HCT116 (cell line): ENCODE results near the gene MEAF6. TPM values are rescaled to one million over a fixed set of nuclear protein-coding genes. Genes with fewer than 3 reads are reported as not detected.

ENCODE experiments used
- ATAC-seq: fragments of 200-7000 bp; cut with Tn5 transposase; 2 replicates; pipeline ENCODE4 v1.9.1; 2020; ENCODE audit warnings: mild to moderate bottlenecking, moderate library complexity
- BruUV-seq: library from RNA; stranded (reverse); fragments of 400-500 nt; replicated peaks from 2 replicates; lab custom pipeline; 2021; lab: Mats Ljungman, UMichigan
- CTCF ChIA-PET: fragments of 300-600 bp; sonication (Branson Sonifier 250); formaldehyde crosslinking; loops from one replicate; lab custom pipeline; 2021; ENCODE audit warnings: antibody characterized with exemption; lab: Charles Lee
- POLR2A ChIA-PET: fragments of 300-600, 350-600 bp; sonication (Branson Sonifier 250); formaldehyde crosslinking; loops from one replicate; lab custom pipeline; 2021; ENCODE audit warnings: antibody characterized with exemption; lab: Charles Lee
- RAD21 ChIA-PET, 2 experiments: fragments of 300-600 bp; sonication (Branson Sonifier 250); formaldehyde crosslinking; loops; one replicate each; lab custom pipeline; 2023; ENCODE audit warnings: low total read pairs in 2 of 2; ENCODE audit not compliant: uncharacterized antibody in 2 of 2, unreplicated experiment in 2 of 2, low non-redundant PET in 1 of 2; lab: Charles Lee
- DNase-seq: peaks from one replicate; pipeline ENCODE4 v3.0.0-alpha.2; 2010; ENCODE audit warnings: low read depth, low spot score
- H2AFZ ChIP-seq: fragments of 200-600 bp; shearing (Covaris generic), sonication (generic); 2 replicates; pipeline ENCODE4 v1.6.1; 2017; ENCODE audit warnings: low read depth, mixed run types, mixed read lengths, antibody characterized with exemption, low read length; ENCODE audit not compliant: poor library complexity, severe bottlenecking
- H3K27ac ChIP-seq: 2 replicates; pipeline ENCODE4 v1.5.1; 2012; ENCODE audit warnings: low read depth, low read length
- H3K27me3 ChIP-seq: fragments of 200-600 bp; sonication (generic); 2 replicates; pipeline ENCODE4 v1.6.1; 2016; ENCODE audit warnings: mixed run types, low read length, mixed read lengths; ENCODE audit not compliant: insufficient read depth
- H3K36me3 ChIP-seq, 2 experiments: fragments of 200-500 bp in 1 of 2; fragments of 200-600 bp in 1 of 2; sonication (Bioruptor generic) in 1 of 2; sonication (generic) in 1 of 2; 2 replicates each; pipeline versions ENCODE4 v1.5.1 to v1.6.1; 2014 to 2016; ENCODE audit warnings: low read length in 2 of 2, inconsistent platforms in 1 of 2, mixed read lengths in 1 of 2, mixed run types in 1 of 2; ENCODE audit not compliant: insufficient read depth in 2 of 2, control insufficient read depth in 1 of 2
- H3K4me1 ChIP-seq, 2 experiments: fragments of 200-600 bp in 1 of 2; sonication (generic) in 1 of 2; 2 replicates each; pipeline versions ENCODE4 v1.5.1 to v1.6.1; 2012 to 2017; ENCODE audit warnings: low read length in 2 of 2, inconsistent platforms in 1 of 2, mild to moderate bottlenecking in 1 of 2, mixed read lengths in 1 of 2, mixed run types in 1 of 2, moderate library complexity in 1 of 2; ENCODE audit not compliant: insufficient read depth in 2 of 2, control insufficient read depth in 1 of 2
- H3K4me2 ChIP-seq: fragments of 200-600 bp; sonication (generic); 2 replicates; pipeline ENCODE4 v1.6.1; 2017; ENCODE audit warnings: mixed run types, low read length, mixed read lengths
- H3K4me3 ChIP-seq, 2 experiments: fragments of 200-600 bp in 1 of 2; sonication (generic) in 1 of 2; replicated peaks in 1 of 2; 2 replicates each; pipeline ENCODE4 v1.5.1; 2011 to 2016; ENCODE audit warnings: low read length in 2 of 2, control low read depth in 1 of 2, low read depth in 1 of 2, mild to moderate bottlenecking in 1 of 2, mixed read lengths in 1 of 2, mixed run types in 1 of 2
- H3K79me2 ChIP-seq: fragments of 200-600 bp; sonication (generic); 2 replicates; pipeline ENCODE4 v1.6.1; 2017; ENCODE audit warnings: mild to moderate bottlenecking, mixed run types, low read length, moderate library complexity, mixed read lengths; ENCODE audit not compliant: insufficient read depth
- H3K9ac ChIP-seq: fragments of 200-600 bp; sonication (generic); 2 replicates; pipeline ENCODE4 v1.6.1; 2016; ENCODE audit warnings: low read length, mixed read lengths
- H3K9me2 ChIP-seq: fragments of 200-600 bp; sonication (generic), shearing (Covaris generic); 2 replicates; pipeline ENCODE4 v1.6.1; 2017; ENCODE audit warnings: mixed run types, mild to moderate bottlenecking, moderate library complexity; ENCODE audit not compliant: insufficient read depth
- H3K9me3 ChIP-seq, 2 experiments: fragments of 200-500 bp in 1 of 2; fragments of 200-600 bp in 1 of 2; sonication (Bioruptor generic) in 1 of 2; sonication (generic) in 1 of 2; 2 replicates each; pipeline ENCODE4 v1.6.1; 2014 to 2017; ENCODE audit warnings: low read length in 2 of 2, mixed read lengths in 2 of 2, inconsistent platforms in 1 of 2, low read depth in 1 of 2, mild to moderate bottlenecking in 1 of 2, mixed run types in 1 of 2, moderate library complexity in 1 of 2; ENCODE audit not compliant: control insufficient read depth in 1 of 2, insufficient read depth in 1 of 2
- H4K20me1 ChIP-seq: fragments of 200-600 bp; sonication (generic), shearing (Covaris generic); 2 replicates; pipeline ENCODE4 v1.6.1; 2017; ENCODE audit warnings: mixed run types, mild to moderate bottlenecking, moderate library complexity; ENCODE audit not compliant: insufficient read depth
- ATF3 ChIP-seq: IDR thresholded peaks from 2 replicates; pipeline ENCODE4 v1.6.1; 2012
- EGR1 ChIP-seq: IDR thresholded peaks from 2 replicates; pipeline ENCODE4 v1.6.1; 2012; ENCODE audit warnings: low read depth
- FOSL1 ChIP-seq: IDR thresholded peaks from 2 replicates; pipeline ENCODE4 v1.6.1; 2012; ENCODE audit warnings: low read depth
- JUND ChIP-seq: IDR thresholded peaks from 2 replicates; pipeline ENCODE4 v1.6.1; 2012
- MAX ChIP-seq: IDR thresholded peaks from 2 replicates; pipeline ENCODE4 v1.6.1; 2012
- POLR2A ChIP-seq: IDR thresholded peaks from 2 replicates; pipeline ENCODE4 v1.7.0; 2011; ENCODE audit warnings: borderline replicate concordance; ENCODE audit not compliant: insufficient read depth, insufficient read length; ENCODE audit errors: extremely low read depth
- POLR2AphosphoS5 ChIP-seq: IDR thresholded peaks from 2 replicates; pipeline ENCODE4 v1.6.1; 2011; ENCODE audit warnings: mild to moderate bottlenecking, low read depth, low read length, moderate library complexity
- RAD21 ChIP-seq: IDR thresholded peaks from 2 replicates; pipeline ENCODE4 v1.6.1; 2012; ENCODE audit warnings: low read depth, mild to moderate bottlenecking
- SP1 ChIP-seq: IDR thresholded peaks from 2 replicates; pipeline ENCODE4 v1.6.1; 2012; ENCODE audit warnings: low read depth
- SRF ChIP-seq: IDR thresholded peaks from 2 replicates; pipeline ENCODE4 v1.6.1; 2012; ENCODE audit warnings: low read depth
- ZNF274 ChIP-seq: fragments of 200-500 bp; sonication (Bioruptor generic); IDR thresholded peaks from 2 replicates; pipeline ENCODE4 v1.6.1; 2014; ENCODE audit warnings: mild to moderate bottlenecking, low read depth, low read length, inconsistent platforms
- intact Hi-C: fragments of 100-400 bp; cut with micrococcal nuclease; formaldehyde crosslinking; loops from 2 replicates; pipeline ENCODE4 v1.10.0; 2022
- total RNA-seq: library from RNA; stranded (reverse); gene quantifications from one replicate; pipeline ENCODE4 v1.2.1, GENCODE V29; 2021; ENCODE audit not compliant: unreplicated experiment

MEAF6 gene
- total RNA-seq, 1 experiment from 2014 or later: 50.3 TPM

DNA sequence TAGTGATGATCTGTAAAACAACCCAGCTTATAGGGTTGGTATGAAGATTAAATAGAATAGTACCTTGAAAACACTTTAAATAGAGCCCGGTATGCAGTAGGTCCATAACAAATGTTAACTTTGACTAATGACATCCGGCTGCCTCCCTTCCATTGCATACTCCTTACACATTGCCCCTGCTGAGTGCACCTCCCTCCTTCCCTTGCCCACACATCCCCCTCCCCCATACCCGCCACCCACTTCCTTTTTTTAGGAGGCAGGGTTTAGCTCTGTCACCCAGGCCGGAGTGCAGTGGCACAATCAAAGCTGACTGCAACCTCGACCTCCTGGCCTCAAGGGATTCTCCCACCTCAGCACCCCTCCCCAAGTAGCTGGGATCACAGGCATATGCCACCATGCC, 64.6 kb downstream of the MEAF6 start:
- intact Hi-C loops: loop anchor here (5.0 kb wide), 1 partner anchor 102 kb away; the partner anchor contains the start of gene SNIP1
- ChIA-PET CTCF (interaction anchor here (1.6 kb wide), 1 partner anchor 38 kb away, joined by 5 read pairs; no protein-coding TSS in a partner anchor), RAD21 (interaction anchor here in 1 of 2 experiments (1.3 kb wide), 1 partner anchor 38 kb away, joined by 5 read pairs; no protein-coding TSS in a partner anchor), POLR2A (no interaction called here)
- no peaks in the 10 kb centered on the region for H3K27me3 ChIP-seq
- no peak overlapping the region for H3K9ac ChIP-seq
- DNase-seq: no peak
- no peak overlapping the region for H3K4me2 ChIP-seq
- H3K27ac ChIP-seq: no peak overlapping the region
- ATAC-seq: no peak
- H4K20me1 ChIP-seq: no peaks in the 10 kb centered on the region
- H3K9me2 ChIP-seq: no peaks in the 10 kb centered on the region
- H3K4me3 ChIP-seq: no peak overlapping the region
- no peaks in the 10 kb centered on the region for H3K9me3 ChIP-seq
- H3K36me3 ChIP-seq: no peaks in the 10 kb centered on the region
- no peak overlapping the region for H2AFZ ChIP-seq
- TF ChIP-seq RAD21: no peak
- H3K4me1 ChIP-seq: peaks cover 5 to 27% of the 10 kb centered on the region in 2 experiments; a peak in 3 of 4 replicates
- H3K79me2 ChIP-seq: no peaks in the 10 kb centered on the region
- BruUV-seq: no TSS peak

GRCh38 chr1:37448691-37449417, 65.7 kb downstream of the MEAF6 start:
- intact Hi-C loops: no loop called here
- CTCF ChIA-PET: no interaction called here
- Histone ChIP-seq H3K4me3 (no peak overlapping the region), H2AFZ (no peak overlapping the region), H3K9ac (no peak overlapping the region), H3K9me3 (no peaks in the 10 kb centered on the region), H3K36me3 (no peaks in the 10 kb centered on the region), H3K27ac (no peak overlapping the region), H3K79me2 (no peaks in the 10 kb centered on the region), H4K20me1 (no peaks in the 10 kb centered on the region), H3K27me3 (no peaks in the 10 kb centered on the region), H3K9me2 (no peaks in the 10 kb centered on the region), H3K4me1 (peaks cover 5 to 23% of the 10 kb centered on the region in 2 experiments; a peak in 3 of 4 replicates), H3K4me2 (no peak overlapping the region)
- RAD21 ChIA-PET: interaction anchor here in 1 of 2 experiments (1.3 kb wide), 1 partner anchor 39 kb away, joined by 5 read pairs; no protein-coding TSS in a partner anchor
- POLR2A ChIA-PET: no interaction called here
- BruUV-seq: no TSS peak
- DNase-seq (no peak), ATAC-seq (no peak)
- TF ChIP-seq ATF3 (no peak), FOSL1 (no peak), JUND (no peak), SP1 (no peak), ZNF274 (no peak), SRF (no peak), EGR1 (no peak), POLR2A (no peak), MAX (no peak), POLR2AphosphoS5 (no peak)
